ENCODE measurements around the gene AGAP1. TPM values are rescaled to one million over a fixed set of nuclear protein-coding genes. Genes with fewer than 3 reads are reported as not detected.

The AGAP1 gene
- total RNA-seq, 4 donors from 2014 or later = 5.3 to 30.6 (median 19.2) TPM

- intact Hi-C loops (cut with DNase I; ENCODE audit: low total_unique reads) = no loop called here
- Histone ChIP-seq H3K4me1 (peaks cover 0 to 8% of the 10 kb centered on the region in 2 donors), H3K9me3 (no peaks in the 10 kb centered on the region), H3K4me3 (no peak overlapping the region), H3K36me3 (no peaks in the 10 kb centered on the region), H3K27ac (peak overlapping the region; percentile 75 to 85), H3K27me3 (no peaks in the 10 kb centered on the region)
- TF ChIP-seq CTCF (IDR thresholded peaks at IDR 0.05) = no peak
- no peak for TF ChIP-seq POLR2A (IDR thresholded peaks at IDR 0.05)
- peak; percentile 75 to 86 for DNase-seq
These were observed 231.2 kb downstream of the AGAP1 start for GRCh38 chr2:235725016-235725489.

GRCh38 chr2:235725841-235726240 lies 232.0 kb downstream of the AGAP1 start:
- Histone ChIP-seq H3K27ac (peak overlapping the region; percentile 46 to 85), H3K4me3 (no peak overlapping the region), H3K4me1 (peaks cover 0 to 8% of the 10 kb centered on the region in 2 donors), H3K9me3 (no peaks in the 10 kb centered on the region), H3K36me3 (no peaks in the 10 kb centered on the region), H3K27me3 (no peaks in the 10 kb centered on the region)
- intact Hi-C loops (cut with DNase I; ENCODE audit: low total_unique reads) = no loop called here
- DNase-seq = no peak
- TF ChIP-seq POLR2A (IDR thresholded peaks at IDR 0.05) (no peak), CTCF (IDR thresholded peaks at IDR 0.05) (no peak)

GRCh38 chr2:235726554-235726953 lies 232.7 kb downstream of the AGAP1 start:
- H3K4me3 ChIP-seq = no peak overlapping the region
- no peaks in the 10 kb centered on the region for H3K27me3 ChIP-seq
- H3K4me1 ChIP-seq = peaks cover 0 to 8% of the 10 kb centered on the region in 2 donors
- no peaks in the 10 kb centered on the region for H3K36me3 ChIP-seq
- H3K9me3 ChIP-seq = no peaks in the 10 kb centered on the region
- H3K27ac ChIP-seq = peak overlapping the region in 1 of 2 donors; percentile 46
- intact Hi-C loops (cut with DNase I; ENCODE audit: low total_unique reads) = no loop called here
- TF ChIP-seq CTCF (IDR thresholded peaks at IDR 0.05) (no peak), POLR2A (IDR thresholded peaks at IDR 0.05) (no peak)
- no peak for DNase-seq

- Histone ChIP-seq H3K36me3 (no peaks in the 10 kb centered on the region), H3K27ac (peak overlapping the region in 1 of 2 donors; percentile 46), H3K27me3 (no peaks in the 10 kb centered on the region), H3K9me3 (no peaks in the 10 kb centered on the region), H3K4me3 (no peak overlapping the region), H3K4me1 (peaks cover 0 to 8% of the 10 kb centered on the region in 2 donors)
- intact Hi-C loops (cut with DNase I; ENCODE audit: low total_unique reads) = no loop called here
- DNase-seq = peak; percentile 34 to 51
- no peak for TF ChIP-seq POLR2A (IDR thresholded peaks at IDR 0.05)
- no peak for TF ChIP-seq CTCF (IDR thresholded peaks at IDR 0.05)
These were observed 233.3 kb downstream of the AGAP1 start for GRCh38 chr2:235727174-235727573.

GRCh38 chr2:235727891-235728799 lies 234.3 kb downstream of the AGAP1 start:
- Histone ChIP-seq H3K36me3 (no peaks in the 10 kb centered on the region), H3K27ac (no peak overlapping the region), H3K4me3 (no peak overlapping the region), H3K4me1 (peaks cover 0 to 8% of the 10 kb centered on the region in 2 donors), H3K27me3 (no peaks in the 10 kb centered on the region), H3K9me3 (no peaks in the 10 kb centered on the region)
- intact Hi-C loops (cut with DNase I; ENCODE audit: low total_unique reads) = no loop called here
- TF ChIP-seq POLR2A (IDR thresholded peaks at IDR 0.05) = no peak
- DNase-seq = no peak

Data from uterus (tissue), 4 donors.